ENCODE data around the gene PRKCE. TPM values are rescaled to one million over a fixed set of nuclear protein-coding genes. Genes with fewer than 3 reads are reported as not detected.

Gene PRKCE
- total and polyA plus RNA-seq, 2 experiments from 2014 or later: 13.2 to 19.2 TPM

DNA sequence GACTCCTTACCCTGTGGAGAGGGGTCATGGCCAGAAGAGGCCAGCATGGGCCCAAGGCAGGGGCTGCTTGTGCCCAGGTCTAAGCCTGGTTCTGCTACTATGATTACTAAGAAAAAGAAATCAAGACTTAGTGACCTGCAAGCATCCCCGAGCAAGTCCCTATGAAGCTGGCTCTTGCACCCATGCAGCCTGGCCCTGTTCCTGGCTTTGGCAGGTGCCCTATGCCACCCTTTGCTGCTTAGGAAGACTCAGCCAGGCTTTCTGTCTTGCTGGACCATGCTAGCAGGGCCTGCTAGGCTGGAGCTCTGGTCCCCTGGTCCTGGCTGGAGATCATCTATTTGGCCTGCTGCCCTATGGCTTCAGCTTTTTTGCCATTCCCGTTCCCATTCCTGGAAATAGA, 336.4 kb downstream of the PRKCE start:
- no peak overlapping the region for H3K27ac ChIP-seq
- no peak for DNase-seq (ENCODE audit: low read depth in 1 of 2, low spot score in 1 of 2)
- H3K4me3 ChIP-seq: no peak overlapping the region
- H3K4me1 ChIP-seq (ENCODE audit: low read depth): no peaks in the 10 kb centered on the region
- H3K36me3 ChIP-seq: no peaks in the 10 kb centered on the region
- TF ChIP-seq, protein P1, sequence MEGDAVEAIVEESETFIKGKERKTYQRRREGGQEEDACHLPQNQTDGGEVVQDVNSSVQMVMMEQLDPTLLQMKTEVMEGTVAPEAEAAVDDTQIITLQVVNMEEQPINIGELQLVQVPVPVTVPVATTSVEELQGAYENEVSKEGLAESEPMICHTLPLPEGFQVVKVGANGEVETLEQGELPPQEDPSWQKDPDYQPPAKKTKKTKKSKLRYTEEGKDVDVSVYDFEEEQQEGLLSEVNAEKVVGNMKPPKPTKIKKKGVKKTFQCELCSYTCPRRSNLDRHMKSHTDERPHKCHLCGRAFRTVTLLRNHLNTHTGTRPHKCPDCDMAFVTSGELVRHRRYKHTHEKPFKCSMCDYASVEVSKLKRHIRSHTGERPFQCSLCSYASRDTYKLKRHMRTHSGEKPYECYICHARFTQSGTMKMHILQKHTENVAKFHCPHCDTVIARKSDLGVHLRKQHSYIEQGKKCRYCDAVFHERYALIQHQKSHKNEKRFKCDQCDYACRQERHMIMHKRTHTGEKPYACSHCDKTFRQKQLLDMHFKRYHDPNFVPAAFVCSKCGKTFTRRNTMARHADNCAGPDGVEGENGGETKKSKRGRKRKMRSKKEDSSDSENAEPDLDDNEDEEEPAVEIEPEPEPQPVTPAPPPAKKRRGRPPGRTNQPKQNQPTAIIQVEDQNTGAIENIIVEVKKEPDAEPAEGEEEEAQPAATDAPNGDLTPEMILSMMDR (IDR thresholded peaks at IDR 0.05; ENCODE audit: low read depth, low read length): no peak
- H3K9me3 ChIP-seq (ENCODE audit: low read depth): no peaks in the 10 kb centered on the region
- H3K27me3 ChIP-seq: no peaks in the 10 kb centered on the region

DNA sequence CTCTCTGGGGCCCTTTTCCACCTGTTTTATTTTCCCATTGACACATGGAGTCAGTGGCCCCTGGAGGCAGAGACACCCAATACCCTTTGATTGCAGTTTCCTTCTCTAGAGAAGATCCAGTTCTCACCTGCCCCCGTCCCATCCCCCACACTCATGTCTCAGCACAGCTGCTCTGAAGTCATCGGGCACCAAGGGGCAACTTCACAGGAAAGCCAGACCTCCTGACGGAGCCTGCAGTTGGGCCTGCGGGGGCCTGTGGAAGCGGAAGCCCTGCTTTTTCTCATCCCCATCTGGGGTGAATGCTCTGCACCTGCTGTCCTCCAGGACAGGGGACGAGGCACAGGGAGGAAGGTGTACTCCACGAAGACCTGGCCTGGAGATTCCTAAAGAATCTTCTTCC, 337.4 kb downstream of the PRKCE start:
- TF ChIP-seq, protein P1 (IDR thresholded peaks at IDR 0.05; ENCODE audit: low read depth, low read length): no peak
- H3K27me3 ChIP-seq: no peaks in the 10 kb centered on the region
- no peak overlapping the region for H3K27ac ChIP-seq
- no peak for DNase-seq (ENCODE audit: low read depth in 1 of 2, low spot score in 1 of 2)
- no peaks in the 10 kb centered on the region for H3K4me1 ChIP-seq (ENCODE audit: low read depth)
- no peaks in the 10 kb centered on the region for H3K36me3 ChIP-seq
- H3K4me3 ChIP-seq: no peak overlapping the region
- H3K9me3 ChIP-seq (ENCODE audit: low read depth): no peaks in the 10 kb centered on the region

DNA sequence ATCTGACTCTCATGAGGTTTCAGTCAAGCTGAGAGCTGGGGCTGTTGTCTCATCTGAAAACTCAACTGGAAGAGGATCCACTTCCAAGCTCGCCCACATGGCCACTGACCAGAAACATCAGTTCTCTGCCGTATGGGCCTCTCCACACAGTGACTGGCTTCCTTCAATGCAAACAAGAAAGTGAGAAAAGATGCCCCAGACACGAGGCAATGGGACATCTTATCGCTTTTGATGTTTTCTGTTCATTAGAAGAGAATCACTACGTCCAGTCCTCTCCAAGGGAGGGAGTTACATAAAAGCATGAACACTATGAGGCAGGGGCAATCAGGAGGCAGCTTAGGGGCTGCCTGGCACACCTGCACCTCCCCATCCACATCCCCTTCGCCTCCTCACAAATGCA, 338.7 kb downstream of the PRKCE start:
- no peak overlapping the region for H3K27ac ChIP-seq
- H3K36me3 ChIP-seq: no peaks in the 10 kb centered on the region
- TF ChIP-seq, protein P1 (IDR thresholded peaks at IDR 0.05; ENCODE audit: low read depth, low read length): no peak
- no peak for DNase-seq (ENCODE audit: low read depth in 1 of 2, low spot score in 1 of 2)
- no peaks in the 10 kb centered on the region for H3K27me3 ChIP-seq
- no peaks in the 10 kb centered on the region for H3K9me3 ChIP-seq (ENCODE audit: low read depth)
- no peak overlapping the region for H3K4me3 ChIP-seq
- no peaks in the 10 kb centered on the region for H3K4me1 ChIP-seq (ENCODE audit: low read depth)

DNA sequence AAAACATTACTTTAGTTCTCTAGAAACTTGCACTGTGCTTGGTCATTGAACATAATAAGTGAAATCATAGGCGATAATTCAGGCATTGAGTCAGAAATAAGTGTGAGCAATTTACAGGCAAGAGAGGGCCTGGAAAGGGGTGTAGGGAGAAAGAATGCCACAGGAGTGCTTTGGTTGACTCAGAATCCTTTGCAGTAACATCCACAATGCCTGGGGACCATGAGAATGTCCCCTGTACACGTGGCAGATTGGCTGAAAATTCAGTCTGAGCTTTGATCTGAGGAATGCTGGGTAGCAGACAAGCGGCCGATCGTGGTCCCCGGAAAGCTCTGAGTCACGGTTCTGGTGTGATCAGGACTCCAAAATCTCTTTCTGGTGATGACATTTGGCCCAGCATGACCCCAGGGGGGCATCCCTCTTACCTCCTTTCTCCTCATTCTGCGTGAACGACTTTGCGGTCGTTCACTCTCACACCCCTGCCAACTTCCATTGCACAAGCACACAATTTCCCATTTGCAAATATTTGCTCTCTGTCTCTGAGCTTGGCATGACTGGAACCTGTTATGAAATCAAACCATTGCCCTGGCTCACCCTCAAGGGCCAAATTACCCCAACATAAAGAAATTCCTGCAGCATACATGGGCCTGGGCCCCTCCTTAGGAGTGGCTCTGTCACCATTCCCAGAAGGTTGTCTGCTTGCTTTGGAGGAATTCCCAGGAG, 340.7 kb downstream of the PRKCE start:
- peak in 1 of 2 donors; percentile 85 for DNase-seq (ENCODE audit: low read depth in 1 of 2, low spot score in 1 of 2)
- no peaks in the 10 kb centered on the region for H3K9me3 ChIP-seq (ENCODE audit: low read depth)
- TF ChIP-seq, protein P1 (IDR thresholded peaks at IDR 0.05; ENCODE audit: low read depth, low read length): no peak
- no peaks in the 10 kb centered on the region for H3K36me3 ChIP-seq
- no peak overlapping the region for H3K4me3 ChIP-seq
- H3K4me1 ChIP-seq (ENCODE audit: low read depth): no peaks in the 10 kb centered on the region
- no peak overlapping the region for H3K27ac ChIP-seq
- H3K27me3 ChIP-seq: no peaks in the 10 kb centered on the region

DNA sequence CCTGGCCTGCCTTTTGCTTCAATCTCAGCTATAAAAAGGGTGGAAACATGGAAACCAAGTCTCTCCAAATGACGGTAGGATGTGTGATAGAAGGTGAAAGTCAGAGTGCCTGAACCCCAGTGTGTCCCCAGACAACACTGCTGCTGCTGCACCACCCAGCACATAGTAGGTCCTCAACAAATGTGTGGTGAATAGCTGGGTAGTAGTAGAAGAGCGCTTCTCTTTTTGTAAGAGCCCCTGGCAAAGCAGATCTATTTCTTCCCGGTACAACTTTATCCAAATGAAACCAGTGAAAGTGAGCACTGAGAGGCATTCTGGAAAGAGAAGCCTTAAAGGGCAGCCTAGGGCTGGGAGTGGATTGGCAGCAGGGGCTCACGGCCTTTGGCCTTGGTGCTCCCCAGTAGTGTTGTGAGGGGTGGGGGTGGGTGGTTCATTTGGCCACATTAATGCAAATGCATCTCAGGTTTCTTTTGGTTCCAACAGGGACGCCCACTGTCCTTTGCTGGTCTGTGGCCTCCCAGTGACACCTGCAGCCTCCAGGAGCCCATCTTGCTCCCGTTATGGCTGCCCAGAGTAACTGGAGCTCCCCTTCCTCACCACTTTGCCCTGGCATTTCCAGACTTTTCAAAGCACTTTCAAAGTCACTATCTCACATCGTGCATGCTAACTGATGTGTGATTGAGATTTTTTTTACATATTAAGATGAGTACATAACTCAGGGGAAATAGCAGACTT, 341.4 kb downstream of the PRKCE start:
- TF ChIP-seq, protein P1 (IDR thresholded peaks at IDR 0.05; ENCODE audit: low read depth, low read length): no peak
- H3K9me3 ChIP-seq (ENCODE audit: low read depth): no peaks in the 10 kb centered on the region
- H3K4me3 ChIP-seq: no peak overlapping the region
- DNase-seq (ENCODE audit: low read depth in 1 of 2, low spot score in 1 of 2): no peak
- H3K27me3 ChIP-seq: no peaks in the 10 kb centered on the region
- H3K27ac ChIP-seq: no peak overlapping the region
- H3K36me3 ChIP-seq: no peaks in the 10 kb centered on the region
- H3K4me1 ChIP-seq (ENCODE audit: low read depth): no peaks in the 10 kb centered on the region
